Measurements from ENCODE around the gene MAG.
A peak's percentile ranks its signal among the peaks of the same experiment; 100 is the strongest.

DNA sequence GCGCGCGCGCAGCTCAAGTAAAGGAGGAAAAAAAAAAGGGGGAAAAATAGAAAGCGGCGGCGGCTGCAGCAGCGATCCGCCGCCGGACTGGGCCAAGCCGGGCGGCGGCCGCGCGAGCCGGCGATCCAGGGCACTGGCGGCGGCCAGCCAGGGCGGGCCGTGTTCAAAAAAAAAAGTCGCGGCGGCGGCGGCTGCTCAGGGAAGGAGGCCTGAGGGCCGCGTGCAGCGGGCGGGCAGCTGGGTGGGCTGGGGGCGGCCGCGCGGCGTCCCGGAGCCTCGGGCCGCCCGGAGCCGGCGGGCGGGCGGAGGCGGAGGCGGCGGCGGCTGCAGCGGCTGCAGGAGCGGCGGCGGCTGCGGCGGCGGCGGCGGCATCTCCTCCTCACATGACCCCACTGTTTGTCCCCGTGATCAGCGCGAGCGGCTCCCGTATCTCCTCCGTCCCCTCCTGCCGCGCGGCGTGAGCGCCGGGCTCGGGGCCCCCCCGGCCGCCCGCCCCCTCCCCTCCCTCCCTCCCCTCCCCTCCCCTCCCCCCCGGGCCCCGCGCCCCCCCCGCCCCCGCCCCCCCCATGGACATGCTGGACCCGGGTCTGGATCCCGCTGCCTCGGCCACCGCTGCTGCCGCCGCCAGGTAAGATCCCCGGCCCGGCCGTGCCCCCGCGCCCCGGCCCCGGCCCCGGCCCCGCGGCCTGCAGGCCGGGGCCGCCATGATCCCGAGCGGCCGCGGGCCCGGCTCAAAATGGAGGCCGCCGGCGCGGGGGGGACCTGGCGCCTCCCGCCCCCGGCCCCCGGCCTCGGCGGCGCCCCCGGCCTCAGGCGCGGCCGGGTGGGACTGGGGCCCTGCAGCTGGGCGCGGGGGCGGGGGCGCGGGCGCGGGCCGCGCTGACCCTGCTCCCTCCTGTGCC, 23.2 kb upstream of the MAG start, which contains the start of gene USF2:
- TF ChIP-seq YY1 (IDR thresholded peaks at IDR 0.05; ENCODE audit: borderline replicate concordance in 1 of 3, control insufficient read depth in 1 of 3, extremely low read depth in 1 of 3, insufficient read depth in 3 of 3, insufficient read length in 1 of 3, insufficient replicate concordance in 2 of 3, low read depth in 1 of 3, low read length in 2 of 3) (peak; percentile 56 to 91 (median 85)), KDM1A (IDR thresholded peaks at IDR 0.05) (no peak), FIP1L1 (IDR thresholded peaks at IDR 0.05; ENCODE audit: low read depth, low read length, poor library complexity, severe bottlenecking) (no peak), HMG20B (CRISPR knock-in tag; IDR thresholded peaks at IDR 0.05) (no peak), SIN3B (IDR thresholded peaks at IDR 0.05; ENCODE audit: low read depth) (no peak), NR1H2 (CRISPR knock-in tag; IDR thresholded peaks at IDR 0.05) (no peak), ZNF280A (IDR thresholded peaks at IDR 0.05; ENCODE audit: low read depth, partially characterized antibody) (no peak)
- TF ChIP-seq, protein P1, sequence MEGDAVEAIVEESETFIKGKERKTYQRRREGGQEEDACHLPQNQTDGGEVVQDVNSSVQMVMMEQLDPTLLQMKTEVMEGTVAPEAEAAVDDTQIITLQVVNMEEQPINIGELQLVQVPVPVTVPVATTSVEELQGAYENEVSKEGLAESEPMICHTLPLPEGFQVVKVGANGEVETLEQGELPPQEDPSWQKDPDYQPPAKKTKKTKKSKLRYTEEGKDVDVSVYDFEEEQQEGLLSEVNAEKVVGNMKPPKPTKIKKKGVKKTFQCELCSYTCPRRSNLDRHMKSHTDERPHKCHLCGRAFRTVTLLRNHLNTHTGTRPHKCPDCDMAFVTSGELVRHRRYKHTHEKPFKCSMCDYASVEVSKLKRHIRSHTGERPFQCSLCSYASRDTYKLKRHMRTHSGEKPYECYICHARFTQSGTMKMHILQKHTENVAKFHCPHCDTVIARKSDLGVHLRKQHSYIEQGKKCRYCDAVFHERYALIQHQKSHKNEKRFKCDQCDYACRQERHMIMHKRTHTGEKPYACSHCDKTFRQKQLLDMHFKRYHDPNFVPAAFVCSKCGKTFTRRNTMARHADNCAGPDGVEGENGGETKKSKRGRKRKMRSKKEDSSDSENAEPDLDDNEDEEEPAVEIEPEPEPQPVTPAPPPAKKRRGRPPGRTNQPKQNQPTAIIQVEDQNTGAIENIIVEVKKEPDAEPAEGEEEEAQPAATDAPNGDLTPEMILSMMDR (IDR thresholded peaks at IDR 0.05 in 2 of 3, conservative IDR thresholded peaks at IDR 0.05 in 1 of 3; ENCODE audit: insufficient read depth in 2 of 3, low read depth in 1 of 3, low read length in 3 of 3): no peak
- TF ChIP-seq, protein P2, sequence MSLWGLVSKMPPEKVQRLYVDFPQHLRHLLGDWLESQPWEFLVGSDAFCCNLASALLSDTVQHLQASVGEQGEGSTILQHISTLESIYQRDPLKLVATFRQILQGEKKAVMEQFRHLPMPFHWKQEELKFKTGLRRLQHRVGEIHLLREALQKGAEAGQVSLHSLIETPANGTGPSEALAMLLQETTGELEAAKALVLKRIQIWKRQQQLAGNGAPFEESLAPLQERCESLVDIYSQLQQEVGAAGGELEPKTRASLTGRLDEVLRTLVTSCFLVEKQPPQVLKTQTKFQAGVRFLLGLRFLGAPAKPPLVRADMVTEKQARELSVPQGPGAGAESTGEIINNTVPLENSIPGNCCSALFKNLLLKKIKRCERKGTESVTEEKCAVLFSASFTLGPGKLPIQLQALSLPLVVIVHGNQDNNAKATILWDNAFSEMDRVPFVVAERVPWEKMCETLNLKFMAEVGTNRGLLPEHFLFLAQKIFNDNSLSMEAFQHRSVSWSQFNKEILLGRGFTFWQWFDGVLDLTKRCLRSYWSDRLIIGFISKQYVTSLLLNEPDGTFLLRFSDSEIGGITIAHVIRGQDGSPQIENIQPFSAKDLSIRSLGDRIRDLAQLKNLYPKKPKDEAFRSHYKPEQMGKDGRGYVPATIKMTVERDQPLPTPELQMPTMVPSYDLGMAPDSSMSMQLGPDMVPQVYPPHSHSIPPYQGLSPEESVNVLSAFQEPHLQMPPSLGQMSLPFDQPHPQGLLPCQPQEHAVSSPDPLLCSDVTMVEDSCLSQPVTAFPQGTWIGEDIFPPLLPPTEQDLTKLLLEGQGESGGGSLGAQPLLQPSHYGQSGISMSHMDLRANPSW (CRISPR knock-in tag; IDR thresholded peaks at IDR 0.05): no peak
- TF ChIP-seq, protein P3, sequence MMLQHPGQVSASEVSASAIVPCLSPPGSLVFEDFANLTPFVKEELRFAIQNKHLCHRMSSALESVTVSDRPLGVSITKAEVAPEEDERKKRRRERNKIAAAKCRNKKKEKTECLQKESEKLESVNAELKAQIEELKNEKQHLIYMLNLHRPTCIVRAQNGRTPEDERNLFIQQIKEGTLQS (IDR thresholded peaks at IDR 0.05): no peak
- TF ChIP-seq, protein P3 (CRISPR knock-in tag; conservative IDR thresholded peaks at IDR 0.05): no peak
- TF ChIP-seq, protein P4, sequence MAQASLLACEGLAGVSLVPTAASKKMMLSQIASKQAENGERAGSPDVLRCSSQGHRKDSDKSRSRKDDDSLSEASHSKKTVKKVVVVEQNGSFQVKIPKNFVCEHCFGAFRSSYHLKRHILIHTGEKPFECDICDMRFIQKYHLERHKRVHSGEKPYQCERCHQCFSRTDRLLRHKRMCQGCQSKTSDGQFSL (CRISPR knock-in tag; IDR thresholded peaks at IDR 0.05): no peak
- TF ChIP-seq, protein P4 (tag; IDR thresholded peaks at IDR 0.05): peak in 1 of 2 experiments; percentile 86; a peak in 1 of 4 replicates

All from K562 (cell line).